HepG2 (cell line): ENCODE data around the gene DNAH9. TPM values are rescaled to one million over a fixed set of nuclear protein-coding genes. Genes with fewer than 3 reads are reported as not detected.

Experiments
- ATAC-seq: fragments of 200-7000 bp; cut with Tn5 transposase; 3 replicates; pipeline ENCODE4 v1.9.1; 2020; ENCODE audit warnings: mild to moderate bottlenecking, moderate library complexity
- BruUV-seq: library from RNA; stranded (reverse); fragments of 400-500 nt; replicated peaks from 2 replicates; lab custom pipeline; 2021; lab: Mats Ljungman, UMichigan
- CTCF ChIA-PET: fragments of 300-600 bp; formaldehyde crosslinking; extraction: SDS; loops from one replicate; lab custom pipeline; 2021; ENCODE audit warnings: low total read pairs, inconsistent platforms, low intra/inter-chr PET ratio; lab: Yijun Ruan, JAX
- POLR2A ChIA-PET: fragments of 350-600 bp; sonication (Branson Sonifier 250); formaldehyde crosslinking; loops from one replicate; lab custom pipeline; 2020; ENCODE audit warnings: antibody characterized with exemption, inconsistent platforms; lab: Yijun Ruan, JAX
- DNase-seq: peaks from one replicate; pipeline ENCODE4 v3.0.0-alpha.2; 2015; ENCODE audit warnings: low spot score
- FAIRE-seq: peaks from 3 replicates; lab custom pipeline; 2011; peaks lifted over from hg19 to GRCh38; lab: Jason Lieb, UNC
- H2AFZ ChIP-seq: one replicate; pipeline ENCODE4 v1.6.1; 2011; ENCODE audit warnings: low read length, inconsistent platforms
- H3K27ac ChIP-seq: fragments of 300-600 bp; 3 replicates; pipeline ENCODE4 v1.8.0; 2011; ENCODE audit warnings: mixed run types, mild to moderate bottlenecking, mixed read lengths, low read length, inconsistent platforms; ENCODE audit not compliant: insufficient read depth; ENCODE audit errors: extremely low read length
- H3K27me3 ChIP-seq, 2 experiments: fragments of 200-600 bp in 1 of 2; 2 replicates in 1 of 2; 3 replicates in 1 of 2; pipeline versions ENCODE4 v1.6.0 to v1.8.0; 2011; ENCODE audit warnings: low read length in 2 of 2, mild to moderate bottlenecking in 2 of 2, moderate library complexity in 2 of 2, inconsistent platforms in 1 of 2; ENCODE audit not compliant: insufficient read depth in 2 of 2, control insufficient read depth in 1 of 2
- H3K36me3 ChIP-seq, 2 experiments: fragments of 200-600 bp in 1 of 2; replicated peaks in 1 of 2; 2 replicates in 1 of 2; 3 replicates in 1 of 2; pipeline versions ENCODE4 v1.5.1 to v1.8.0; 2011; ENCODE audit warnings: low read length in 2 of 2, inconsistent platforms in 1 of 2; ENCODE audit not compliant: insufficient read depth in 2 of 2, control insufficient read depth in 1 of 2
- H3K4me1 ChIP-seq: 2 replicates; pipeline ENCODE4 v1.5.1; 2012; ENCODE audit warnings: low read length, inconsistent platforms; ENCODE audit not compliant: insufficient read depth
- H3K4me2 ChIP-seq: 2 replicates; pipeline ENCODE4 v1.6.0; 2011; ENCODE audit warnings: low read depth, low read length, inconsistent platforms
- H3K4me3 ChIP-seq, 3 experiments: fragments of 200-600 bp in 1 of 3; sonication (generic), shearing (Covaris generic) in 1 of 3; replicated peaks in 1 of 3; 2 replicates each; pipeline ENCODE4 v1.5.1; 2011 to 2016; ENCODE audit warnings: low read length in 3 of 3, inconsistent platforms in 2 of 3, low read depth in 2 of 3, mild to moderate bottlenecking in 2 of 3, control low read depth in 1 of 3, mixed read lengths in 1 of 3; ENCODE audit not compliant: insufficient read depth in 1 of 3
- H3K79me2 ChIP-seq: one replicate; pipeline ENCODE4 v1.6.1; 2011; ENCODE audit warnings: low read length, inconsistent platforms; ENCODE audit not compliant: insufficient read depth
- H3K9ac ChIP-seq: 2 replicates; pipeline ENCODE4 v1.6.0; 2011; ENCODE audit warnings: mild to moderate bottlenecking, low read depth, low read length, inconsistent platforms; ENCODE audit not compliant: insufficient read depth
- H3K9me3 ChIP-seq: 2 replicates; pipeline ENCODE4 v1.5.1; 2012; ENCODE audit warnings: mild to moderate bottlenecking, low read length
- H4K20me1 ChIP-seq: 2 replicates; pipeline ENCODE4 v1.6.0; 2011; ENCODE audit warnings: inconsistent platforms, mild to moderate bottlenecking, low read length, moderate library complexity; ENCODE audit not compliant: insufficient read depth
- DDIT3 ChIP-seq: sonication (generic); formaldehyde crosslinking; IDR thresholded peaks from 2 replicates; pipeline ENCODE4 v1.4.0; 2020; ENCODE audit warnings: mild to moderate bottlenecking, missing genetic modification reagents
- ETS1 ChIP-seq: sonication (generic); formaldehyde crosslinking; IDR thresholded peaks from 2 replicates; pipeline ENCODE4 v1.4.0; 2020; ENCODE audit warnings: missing genetic modification reagents
- FUBP1 ChIP-seq: sonication (generic); formaldehyde crosslinking; IDR thresholded peaks from 2 replicates; pipeline ENCODE4 v1.5.1; 2020; ENCODE audit warnings: missing genetic modification reagents, mild to moderate bottlenecking, borderline replicate concordance
- GATA4 ChIP-seq: sonication (generic); IDR thresholded peaks from 2 replicates; pipeline ENCODE4 v1.6.1; 2016; ENCODE audit warnings: antibody characterized with exemption, low read depth, borderline replicate concordance
- HOXA3 ChIP-seq: sonication (generic); formaldehyde crosslinking; IDR thresholded peaks from 2 replicates; pipeline ENCODE4 v1.5.0; 2020; ENCODE audit warnings: missing genetic modification reagents
- KLF16 ChIP-seq, 2 experiments: sonication (generic) in 1 of 2; formaldehyde crosslinking in 1 of 2; IDR thresholded peaks; 2 replicates each; pipeline versions ENCODE4 v1.6.1 to v1.8.0; 2016 to 2023; ENCODE audit warnings: missing genetic modification reagents in 2 of 2, missing compliant biosample characterization in 1 of 2
- SAP130 ChIP-seq: IDR thresholded peaks from 2 replicates; pipeline ENCODE4 v1.6.1; 2016; ENCODE audit warnings: low read depth
- SMYD3 ChIP-seq: sonication (generic); formaldehyde crosslinking; IDR thresholded peaks from 2 replicates; pipeline ENCODE4 v1.8.1; 2023; ENCODE audit warnings: mild to moderate bottlenecking, missing genetic modification reagents
- THAP8 ChIP-seq: sonication (generic); formaldehyde crosslinking; IDR thresholded peaks from 2 replicates; pipeline ENCODE4 v1.5.1; 2020; ENCODE audit warnings: missing genetic modification reagents, mild to moderate bottlenecking, borderline replicate concordance
- THRA ChIP-seq: sonication (generic); formaldehyde crosslinking; IDR thresholded peaks from 2 replicates; pipeline ENCODE4 v1.4.0; 2020; ENCODE audit warnings: missing genetic modification reagents, borderline replicate concordance
- WGBS: methylation state at CpG from one replicate; pipeline ENCODE4 v1.1.6; 2017; ENCODE audit warnings: low lambda C conversion rate; 5-methylcytosine and 5-hydroxymethylcytosine counted together
- in situ Hi-C: cut with HindIII; loops from 2 replicates; pipeline ENCODE4 v1.10.0; 2017; ENCODE audit warnings: low pct_unique_long_range_greater_than_20kb; ENCODE audit not compliant: extremely low pct_ligation_motif_present
- intact Hi-C: fragments of 100-400 bp; cut with micrococcal nuclease; formaldehyde crosslinking; loops from one replicate; pipeline ENCODE4 v1.10.0; 2022; ENCODE audit not compliant: unreplicated experiment
- polyA plus RNA-seq, 8 experiments: library from polyadenylated mRNA; depleted of rRNA in 3 of 8; stranded (reverse) in 7 of 8; unstranded in 1 of 8; fragments of >200 nt; fragmentation: Illumina TruSeq in 4 of 8; extraction: Trizol in 4 of 8; gene quantifications; 2 replicates each; pipeline versions ENCODE4 v1.2.1 to v1.2.3, GENCODE V29; 2011 to 2016; ENCODE audit warnings: low read depth in 4 of 8, missing spikeins in 1 of 8, mixed read lengths in 1 of 8; ENCODE audit not compliant: insufficient read depth in 1 of 8
- total RNA-seq, 5 experiments: library from RNA; depleted of rRNA; stranded (reverse); fragments of >200 nt; fragmentation: Illumina TruSeq; extraction: Trizol; gene quantifications; 2 replicates each; pipeline ENCODE4 v1.2.3, GENCODE V29; 2016; ENCODE audit warnings: low read depth in 1 of 5

DNAH9 gene
- total and polyA plus RNA-seq, 2 of the 13 experiments (the other 11 are each of a cell fraction or from before 2014, with no cell fraction given), result not detected

GRCh38 chr17:11980813-11981212 lies 382.5 kb downstream of the DNAH9 start:
- intact Hi-C loops (no loop called here), in situ Hi-C loops (loop anchor here (10.0 kb wide), 1 partner anchor 1106 kb away; no protein-coding TSS in a partner anchor)
- no peaks in the 10 kb centered on the region for H3K9me3 ChIP-seq
- H4K20me1 ChIP-seq, result no peaks in the 10 kb centered on the region
- H2AFZ ChIP-seq, result no peak overlapping the region
- no peak overlapping the region for H3K4me2 ChIP-seq
- BruUV-seq, result no TSS peak
- ChIA-PET POLR2A (interaction anchor here (2.1 kb wide), 1 partner anchor 17 kb away, joined by 5 read pairs; the partner anchor contains the start of gene ZNF18), CTCF (no interaction called here)
- WGBS, result 72% methylated on average over 2 of the region's 2 CpGs
- peaks cover 4% of the 10 kb centered on the region for H3K4me1 ChIP-seq
- DNase-seq (no peak), ATAC-seq (no peak), FAIRE-seq (no peak)
- H3K27ac ChIP-seq, result no peak overlapping the region
- H3K36me3 ChIP-seq, result peaks cover 4 to 13% of the 10 kb centered on the region in 2 experiments
- H3K27me3 ChIP-seq, result no peaks in the 10 kb centered on the region
- H3K9ac ChIP-seq, result no peak overlapping the region
- H3K79me2 ChIP-seq, result no peaks in the 10 kb centered on the region
- no peak overlapping the region for H3K4me3 ChIP-seq
- no peak for TF ChIP-seq FUBP1 (CRISPR knock-in tag)
- no peak for TF ChIP-seq ETS1 (CRISPR knock-in tag)
- TF ChIP-seq GATA4, result no peak
- TF ChIP-seq SAP130 (CRISPR knock-in tag), result no peak
- TF ChIP-seq DDIT3 (CRISPR knock-in tag), result no peak
- no peak for TF ChIP-seq HOXA3 (CRISPR knock-in tag)
- no peak for TF ChIP-seq KLF16 (CRISPR knock-in tag; IDR thresholded peaks at IDR 0.05)
- no peak for TF ChIP-seq SMYD3 (CRISPR knock-in tag)
- TF ChIP-seq THRA (CRISPR knock-in tag), result no peak
- TF ChIP-seq THAP8 (CRISPR knock-in tag), result no peak
